ENCODE data around the gene CCDC40. TPM values are rescaled to one million over a fixed set of nuclear protein-coding genes. Genes with fewer than 3 reads are reported as not detected.
A peak's percentile ranks its signal among the peaks of the same experiment; 100 is the strongest.

Gene CCDC40
- total RNA-seq, 3 donors from 2014 or later, result 7.4 to 11.8 (median 11.6) TPM

DNA sequence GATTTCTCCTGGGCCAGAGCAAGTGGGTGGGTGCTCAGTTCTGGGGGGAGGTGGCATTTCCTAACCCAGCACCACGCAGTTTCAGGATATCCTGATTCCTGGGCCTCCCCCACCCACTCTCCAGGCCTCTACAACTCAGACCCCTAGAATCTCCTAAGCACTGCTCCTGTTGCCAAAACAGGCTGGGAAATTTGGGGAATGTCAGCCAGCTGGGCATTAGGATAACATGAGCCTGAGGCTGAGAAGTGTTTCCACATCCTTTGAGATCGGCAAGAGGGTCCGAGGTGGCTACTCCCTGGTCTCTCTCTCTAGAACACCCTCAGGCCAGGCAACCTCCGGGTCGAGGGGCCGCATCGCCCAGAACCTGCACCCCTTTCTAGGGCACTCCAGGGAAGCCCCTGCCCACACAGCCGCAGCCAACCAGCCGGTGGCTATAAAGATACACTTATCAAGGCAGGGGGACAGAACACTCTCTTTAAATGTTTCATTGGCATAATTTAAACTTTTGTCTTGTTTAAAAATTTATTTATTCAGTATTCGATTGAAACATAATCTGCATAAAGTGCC, 24.4 kb upstream of the CCDC40 start:
- DNase-seq (ENCODE audit: low spot score in 2 of 2), result no peak
- peaks cover 0 to 6% of the 10 kb centered on the region in 2 donors for H3K4me1 ChIP-seq
- H3K4me3 ChIP-seq, result no peak overlapping the region
- intact Hi-C loops (cut with DNase I; ENCODE audit: low total_unique reads), result no loop called here
- no peaks in the 10 kb centered on the region for H3K9me3 ChIP-seq
- H3K27ac ChIP-seq, result no peak overlapping the region
- no peaks in the 10 kb centered on the region for H3K36me3 ChIP-seq
- no peak for TF ChIP-seq POLR2A (IDR thresholded peaks at IDR 0.05)
- no peak for TF ChIP-seq CTCF (IDR thresholded peaks at IDR 0.05)
- no peak for TF ChIP-seq POLR2AphosphoS5 (IDR thresholded peaks at IDR 0.05)
- no peaks in the 10 kb centered on the region for H3K27me3 ChIP-seq

GRCh38 chr17:80012765-80013741, 23.4 kb upstream of the CCDC40 start:
- Histone ChIP-seq H3K36me3 (no peaks in the 10 kb centered on the region), H3K9me3 (no peaks in the 10 kb centered on the region), H3K4me3 (no peak overlapping the region), H3K27me3 (no peaks in the 10 kb centered on the region), H3K27ac (no peak overlapping the region), H3K4me1 (peaks cover 0 to 6% of the 10 kb centered on the region in 2 donors)
- DNase-seq (ENCODE audit: low spot score in 2 of 2), result no peak
- no peak for TF ChIP-seq CTCF (IDR thresholded peaks at IDR 0.05)
- TF ChIP-seq POLR2AphosphoS5 (IDR thresholded peaks at IDR 0.05), result no peak
- no peak for TF ChIP-seq POLR2A (IDR thresholded peaks at IDR 0.05)
- intact Hi-C loops (cut with DNase I; ENCODE audit: low total_unique reads), result no loop called here

- Histone ChIP-seq H3K9me3 (no peaks in the 10 kb centered on the region), H3K4me1 (no peaks in the 10 kb centered on the region), H3K4me3 (no peak overlapping the region), H3K27ac (no peak overlapping the region), H3K36me3 (no peaks in the 10 kb centered on the region), H3K27me3 (no peaks in the 10 kb centered on the region)
- intact Hi-C loops (cut with DNase I; ENCODE audit: low total_unique reads), result no loop called here
- no peak for TF ChIP-seq POLR2A (IDR thresholded peaks at IDR 0.05)
- TF ChIP-seq POLR2AphosphoS5 (IDR thresholded peaks at IDR 0.05), result no peak
- no peak for TF ChIP-seq CTCF (IDR thresholded peaks at IDR 0.05)
- no peak for DNase-seq (ENCODE audit: low spot score in 2 of 2)
These were observed 19.0 kb upstream of the CCDC40 start for GRCh38 chr17:80017226-80018010.

DNA sequence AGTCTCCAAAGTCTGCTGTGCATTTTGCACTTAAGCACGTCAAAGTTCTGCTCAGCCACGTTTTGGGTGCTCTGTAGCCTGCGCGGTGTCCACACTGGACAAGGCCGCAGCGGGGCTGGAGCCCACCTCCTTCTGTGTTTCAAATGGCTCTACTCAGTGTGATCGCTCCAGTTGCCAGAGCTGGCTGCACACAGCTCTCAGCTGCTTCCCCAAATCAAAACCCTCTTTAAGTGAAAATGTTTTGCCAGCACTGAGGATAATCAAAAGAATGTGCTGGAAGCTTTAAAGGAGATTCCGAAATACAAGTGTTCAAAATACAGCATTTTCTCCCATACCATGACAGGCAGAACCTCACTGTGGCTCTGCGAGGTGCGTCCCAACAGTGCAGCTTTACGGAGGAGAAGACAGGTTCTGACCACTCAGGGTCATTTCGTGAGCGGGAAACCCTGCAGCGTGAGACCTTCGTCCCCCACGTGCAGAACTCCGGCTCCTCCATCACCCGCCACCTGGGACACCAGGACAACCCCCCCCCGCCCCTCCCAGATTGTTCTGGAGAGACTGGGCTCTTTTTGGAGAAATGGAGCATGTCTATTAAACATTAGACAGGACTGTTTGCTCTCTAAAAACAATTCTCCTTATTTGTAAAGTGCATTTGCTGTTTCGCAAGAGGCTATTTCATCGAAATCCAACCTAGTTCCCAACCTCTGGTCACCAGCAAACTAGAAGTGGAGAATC, 17.4 kb upstream of the CCDC40 start:
- TF ChIP-seq POLR2AphosphoS5 (IDR thresholded peaks at IDR 0.05) (no peak), POLR2A (IDR thresholded peaks at IDR 0.05) (no peak), CTCF (IDR thresholded peaks at IDR 0.05) (no peak)
- Histone ChIP-seq H3K27me3 (no peaks in the 10 kb centered on the region), H3K9me3 (no peaks in the 10 kb centered on the region), H3K27ac (peak overlapping the region in 1 of 2 donors; percentile 22), H3K4me3 (no peak overlapping the region), H3K4me1 (no peaks in the 10 kb centered on the region), H3K36me3 (no peaks in the 10 kb centered on the region)
- DNase-seq (ENCODE audit: low spot score in 2 of 2), result no peak
- intact Hi-C loops (cut with DNase I; ENCODE audit: low total_unique reads), result no loop called here
